ENCODE measurements around the gene NBAS.
"Not testable (repeated sequence)": the region's sequence is repeated elsewhere in the genome, so short reads cannot be mapped to it uniquely, and the experiment has no call there.

The NBAS gene

GRCh38 chr2:15363142-15363541 lies 198.0 kb downstream of the NBAS start:
- no peak for DNase-seq (ENCODE audit: low read depth in 2 of 2)

GRCh38 chr2:15359716-15360531 lies 201.2 kb downstream of the NBAS start:
- DNase-seq (ENCODE audit: low read depth in 2 of 2), result no peak

DNA sequence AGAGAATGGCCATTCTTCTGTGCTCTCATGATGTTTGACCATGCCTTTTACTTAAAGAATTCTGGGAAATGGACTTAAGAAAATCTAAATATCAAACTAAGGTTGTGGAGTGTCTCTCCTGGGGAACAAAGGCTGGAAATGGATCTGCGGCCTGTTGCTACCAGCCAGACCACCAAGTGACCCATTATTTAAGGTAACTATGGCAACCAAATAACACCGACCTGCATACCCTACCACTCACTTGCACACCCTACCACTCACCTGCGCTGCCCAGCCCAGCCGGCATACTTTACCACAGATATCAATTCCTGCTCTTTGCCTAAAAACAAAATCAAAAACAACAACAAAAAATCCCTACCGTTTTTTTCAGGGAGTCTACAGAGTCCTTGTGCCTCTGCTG lies 203.2 kb downstream of the NBAS start:
- DNase-seq (ENCODE audit: low read depth in 2 of 2), result no peak

DNA sequence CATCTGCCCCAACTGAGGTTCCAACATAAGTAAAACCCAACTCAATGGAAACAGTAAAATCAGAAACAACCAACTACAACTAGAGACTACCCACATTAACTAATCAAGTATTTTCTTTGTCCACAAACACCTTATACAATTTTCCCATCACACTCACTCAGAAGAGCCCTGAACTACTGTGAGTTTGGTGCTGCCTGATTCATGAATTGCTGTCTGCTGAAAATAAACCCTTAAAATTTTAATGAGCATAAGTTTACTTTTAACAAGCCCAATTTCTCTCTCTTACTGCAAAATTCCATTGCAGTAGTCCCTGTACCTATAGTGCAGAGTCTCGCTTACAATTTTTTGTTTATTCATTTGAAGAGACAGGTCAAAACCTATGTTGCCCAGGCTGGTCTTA lies 203.9 kb downstream of the NBAS start:
- DNase-seq (ENCODE audit: low read depth in 2 of 2), result no peak

DNA sequence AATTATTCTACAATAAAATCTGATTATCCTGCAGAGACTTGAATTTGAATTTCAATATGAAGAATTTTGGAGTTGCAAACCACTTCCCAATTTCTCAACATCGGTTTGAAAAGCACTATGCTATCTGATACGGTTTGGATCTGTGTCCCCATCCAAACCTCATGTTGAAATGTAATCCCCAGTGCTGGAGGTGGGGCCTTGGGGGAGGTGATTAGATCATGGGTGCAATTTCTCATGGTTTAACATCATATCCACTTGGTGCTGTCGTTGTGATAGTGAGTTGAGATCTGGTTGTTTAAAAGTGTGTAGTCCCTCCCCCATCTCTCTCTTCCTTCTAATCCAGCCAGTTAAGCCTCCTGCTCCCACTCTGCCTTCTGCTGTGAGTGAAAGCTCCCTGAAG lies 205.7 kb downstream of the NBAS start:
- no peak for DNase-seq (ENCODE audit: low read depth in 2 of 2)

- no peak for DNase-seq (ENCODE audit: low read depth in 2 of 2)
Measured at GRCh38 chr2:15354596-15355366, 206.4 kb downstream of the NBAS start.

DNA sequence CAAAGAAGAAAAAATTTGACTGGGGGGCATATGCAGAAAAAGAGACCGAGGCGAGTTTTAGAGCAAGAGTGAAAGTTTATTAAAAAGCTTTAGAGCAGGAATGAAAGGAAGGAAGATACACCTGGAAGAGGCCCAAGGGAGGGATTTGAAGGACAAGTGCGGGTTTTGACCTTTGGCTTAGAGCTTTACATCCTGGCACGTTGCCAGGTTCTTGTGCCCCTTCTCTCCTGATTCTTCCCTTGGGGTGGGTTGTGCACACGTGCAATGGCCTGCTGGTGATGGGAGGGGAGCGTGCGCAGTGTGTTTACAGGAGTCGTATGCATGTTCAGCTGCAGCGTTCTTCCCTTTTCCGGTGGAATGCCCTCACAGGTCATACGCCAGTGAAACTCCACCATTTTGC lies 208.8 kb downstream of the NBAS start:
- no peak for DNase-seq (ENCODE audit: low read depth in 2 of 2)

- DNase-seq (ENCODE audit: low read depth in 2 of 2), result no peak
Measured at GRCh38 chr2:15348636-15349035, 212.5 kb downstream of the NBAS start.

GRCh38 chr2:15348045-15348444 lies 213.1 kb downstream of the NBAS start:
- DNase-seq (ENCODE audit: low read depth in 2 of 2), result no peak

- DNase-seq (ENCODE audit: low read depth in 2 of 2), result no peak
Measured at GRCh38 chr2:15346624-15347023, 214.5 kb downstream of the NBAS start.

GRCh38 chr2:15337996-15338666 lies 223.0 kb downstream of the NBAS start:
- DNase-seq (ENCODE audit: low read depth in 2 of 2), result no peak

DNA sequence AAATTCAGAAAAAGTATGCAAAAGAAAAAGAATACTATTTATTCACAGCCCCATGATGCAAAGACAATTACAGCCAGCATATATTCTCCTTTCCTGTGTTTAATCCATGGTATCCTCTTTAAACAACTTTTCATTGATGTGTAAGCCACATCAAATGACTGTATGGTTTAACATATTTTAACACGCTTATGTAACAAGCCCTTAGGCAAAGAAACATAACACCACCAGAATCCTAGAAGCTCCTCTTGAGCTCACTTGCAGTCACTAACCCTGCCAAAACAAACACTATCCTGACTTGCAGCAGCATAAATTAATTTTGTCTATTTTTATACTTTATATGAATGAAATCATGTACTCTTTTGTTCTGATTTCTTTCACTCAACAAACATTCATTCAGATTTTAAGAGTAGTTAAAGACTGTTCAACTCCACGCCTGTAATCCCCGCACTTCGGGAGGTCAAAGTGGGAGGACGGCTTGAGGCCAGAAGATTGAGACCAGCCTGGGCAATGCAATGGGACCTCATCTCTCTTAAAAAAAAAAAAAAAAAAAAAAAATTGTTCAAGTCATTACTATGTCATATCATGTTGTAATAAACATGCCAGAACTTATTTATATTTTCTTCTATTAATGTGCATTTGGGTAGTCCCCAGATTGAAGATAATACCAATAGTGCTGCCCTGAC lies 226.3 kb downstream of the NBAS start:
- no peak for DNase-seq (ENCODE audit: low read depth in 2 of 2)

DNA sequence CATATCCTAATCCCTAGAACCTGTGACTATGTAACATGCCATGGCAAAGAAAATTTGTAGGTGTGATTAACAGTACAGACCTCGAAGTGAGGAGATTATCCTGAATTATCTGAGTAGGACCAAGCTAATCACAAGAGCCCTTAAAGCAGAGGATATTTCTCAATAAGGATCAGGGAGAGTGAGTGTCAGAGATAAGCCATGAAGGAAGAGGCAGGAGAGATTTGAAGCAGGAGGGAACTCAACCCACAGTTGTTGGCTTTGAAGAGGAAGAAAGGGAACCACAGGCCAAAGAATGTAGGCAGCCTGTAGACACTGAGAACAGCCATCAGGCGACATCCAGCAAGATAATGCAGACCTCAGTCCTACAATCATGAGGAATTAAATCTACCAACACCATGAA lies 229.3 kb downstream of the NBAS start:
- no peak for DNase-seq (ENCODE audit: low read depth in 2 of 2)

- no peak for DNase-seq (ENCODE audit: low read depth in 2 of 2)
Measured at GRCh38 chr2:15325296-15325695, 235.8 kb downstream of the NBAS start.

- no peak for DNase-seq (ENCODE audit: low read depth in 2 of 2)
Measured at GRCh38 chr2:15323227-15323626, 237.9 kb downstream of the NBAS start.

DNA sequence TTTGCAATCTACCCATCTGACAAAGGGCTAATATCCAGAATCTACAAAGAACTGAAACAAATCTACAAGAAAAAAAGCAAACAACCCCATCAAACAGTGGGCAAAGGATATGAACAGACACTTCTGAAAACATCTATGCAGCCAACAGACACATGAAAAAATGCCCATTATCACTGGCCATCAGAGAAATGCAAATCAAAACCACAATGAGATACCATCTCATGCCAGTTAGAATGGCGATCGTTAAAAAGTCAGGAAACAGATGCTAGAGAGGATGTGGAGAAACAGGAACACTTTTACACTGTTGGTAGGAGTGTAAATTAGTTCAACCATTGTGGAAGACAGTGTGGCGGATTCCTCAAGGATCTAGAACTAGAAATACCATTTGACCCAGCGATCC lies 239.7 kb downstream of the NBAS start:
- DNase-seq (ENCODE audit: low read depth in 2 of 2), result not testable (repeated sequence)

DNA sequence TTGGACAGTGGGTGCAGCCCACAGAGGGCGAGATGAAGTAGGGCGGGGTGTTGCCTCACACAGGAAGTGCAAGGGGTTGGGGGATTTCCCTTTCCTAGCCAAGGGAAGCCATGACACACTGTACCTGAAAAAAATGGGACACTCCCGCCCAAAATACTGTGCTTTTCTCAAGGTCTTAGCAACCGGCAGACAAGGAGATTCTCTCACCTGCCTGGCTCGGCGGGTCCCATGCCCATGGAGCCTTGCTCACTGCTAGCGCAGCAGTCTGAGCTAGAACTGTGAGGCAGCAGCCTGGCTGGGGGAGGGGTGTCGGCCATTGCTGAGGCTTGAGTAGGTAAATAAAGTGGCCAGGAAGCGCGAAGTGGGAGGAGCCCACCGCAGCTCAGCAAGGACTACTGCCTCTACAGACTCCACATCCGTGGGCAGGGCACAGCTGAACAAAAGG lies 244.7 kb downstream of the NBAS start:
- DNase-seq (ENCODE audit: low read depth in 2 of 2), result peak in 1 of 2 donors; percentile 13

GRCh38 chr2:15315411-15315810 lies 245.7 kb downstream of the NBAS start:
- DNase-seq (ENCODE audit: low read depth in 2 of 2), result no peak

DNA sequence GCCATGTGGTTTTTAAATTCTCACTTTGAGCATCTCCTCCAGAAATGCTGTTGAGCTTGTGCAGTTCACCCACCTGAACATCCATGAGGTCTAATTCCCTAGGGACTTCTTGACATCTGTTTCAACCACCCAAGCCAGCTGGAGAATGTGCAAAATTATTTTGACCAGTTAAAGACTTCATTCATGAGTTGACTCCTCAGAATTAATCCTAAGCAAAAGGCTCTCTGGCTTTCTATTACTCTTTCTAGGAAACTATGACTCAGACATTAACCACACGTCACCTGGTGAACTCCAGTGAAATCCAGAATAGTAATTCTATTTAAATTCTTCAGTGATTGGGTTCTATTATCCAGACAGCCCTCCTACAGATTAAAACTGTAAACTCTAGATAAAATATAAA lies 247.5 kb downstream of the NBAS start:
- DNase-seq (ENCODE audit: low read depth in 2 of 2), result no peak

DNA sequence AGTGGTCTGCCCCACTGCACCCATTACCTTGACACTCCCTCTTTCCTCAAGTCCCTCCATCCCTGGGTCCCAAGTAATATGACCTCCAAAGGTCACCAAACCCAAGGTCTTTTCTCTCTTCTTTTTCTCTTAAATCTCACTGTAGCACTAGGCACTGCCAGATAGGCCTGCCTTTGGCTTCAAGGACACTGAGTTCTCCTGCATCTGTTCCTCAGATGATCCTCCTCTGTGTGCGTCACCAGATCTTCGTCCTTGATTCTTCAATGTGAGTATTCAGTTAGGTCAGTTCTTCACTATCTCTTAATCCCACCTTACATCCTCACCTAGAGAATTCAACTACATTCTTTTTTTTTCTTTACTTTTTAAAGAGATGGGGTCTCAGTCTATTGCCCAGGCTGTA lies 249.2 kb downstream of the NBAS start:
- DNase-seq (ENCODE audit: low read depth in 2 of 2), result no peak

- no peak for DNase-seq (ENCODE audit: low read depth in 2 of 2)
Measured at GRCh38 chr2:15311201-15311907, 249.8 kb downstream of the NBAS start.

All from activated CD8-positive, alpha-beta memory T cell treated with anti-CD3 and anti-CD28 coated beads for 4 hours (primary cell).